GM19452 (cell line): ENCODE results near the gene SIGMAR1.

Source experiments
- ATAC-seq: cut with Tn5 transposase; IDR thresholded peaks from one replicate; pipeline ENCODE4 v1.9.1; 2021; ENCODE audit not compliant: unreplicated experiment

The SIGMAR1 gene

GRCh38 chr9:34606190-34606589, 31.4 kb downstream of the SIGMAR1 start:
- ATAC-seq: no peak

- ATAC-seq: peak; percentile 56
Observed at GRCh38 chr9:34603610-34604231, 33.9 kb downstream of the SIGMAR1 start.

- no peak for ATAC-seq
Observed at GRCh38 chr9:34601937-34602573, 35.5 kb downstream of the SIGMAR1 start.

- no peak for ATAC-seq
Observed at GRCh38 chr9:34600908-34601307, 36.7 kb downstream of the SIGMAR1 start.

- ATAC-seq: no peak
Observed at GRCh38 chr9:34599546-34599945, 38.0 kb downstream of the SIGMAR1 start.

- no peak for ATAC-seq
Observed at GRCh38 chr9:34594177-34594576, 43.4 kb downstream of the SIGMAR1 start.

- ATAC-seq: no peak
Observed at GRCh38 chr9:34592895-34593601, 44.5 kb downstream of the SIGMAR1 start.

GRCh38 chr9:34591917-34592866, 45.4 kb downstream of the SIGMAR1 start:
- ATAC-seq: no peak

- no peak for ATAC-seq
Observed at GRCh38 chr9:34591248-34591916, 46.2 kb downstream of the SIGMAR1 start.

- ATAC-seq: no peak
Observed at GRCh38 chr9:34590381-34591247, 47.0 kb downstream of the SIGMAR1 start.

GRCh38 chr9:34589636-34590380, 47.8 kb downstream of the SIGMAR1 start, which contains the start of gene CNTFR:
Gene CNTFR, minus strand, starts transcription at chr9:34589724. Its CDS starts 20,743 bp downstream, at chr9:34568981.
- ATAC-seq: no peak

GRCh38 chr9:34588671-34589635, 48.6 kb downstream of the SIGMAR1 start:
- no peak for ATAC-seq

GRCh38 chr9:34587271-34587670, 50.3 kb downstream of the SIGMAR1 start:
- ATAC-seq: no peak

GRCh38 chr9:34585946-34586669, 51.5 kb downstream of the SIGMAR1 start:
- no peak for ATAC-seq

GRCh38 chr9:34584970-34585369, 52.6 kb downstream of the SIGMAR1 start:
- no peak for ATAC-seq
